NCI-H2196 treated with DMSO at 0.1 percent for 48 hours (cell line): ENCODE data around the gene PGPEP1.
"Not testable (repeated sequence)": the region's sequence is repeated elsewhere in the genome, so short reads cannot be mapped to it uniquely, and the experiment has no call there.

Experiments
- DNase-seq: peaks from one replicate; lab custom pipeline; 2025; ENCODE audit not compliant: unreplicated experiment; lab: John Stamatoyannopoulos, UW

PGPEP1 gene

DNA sequence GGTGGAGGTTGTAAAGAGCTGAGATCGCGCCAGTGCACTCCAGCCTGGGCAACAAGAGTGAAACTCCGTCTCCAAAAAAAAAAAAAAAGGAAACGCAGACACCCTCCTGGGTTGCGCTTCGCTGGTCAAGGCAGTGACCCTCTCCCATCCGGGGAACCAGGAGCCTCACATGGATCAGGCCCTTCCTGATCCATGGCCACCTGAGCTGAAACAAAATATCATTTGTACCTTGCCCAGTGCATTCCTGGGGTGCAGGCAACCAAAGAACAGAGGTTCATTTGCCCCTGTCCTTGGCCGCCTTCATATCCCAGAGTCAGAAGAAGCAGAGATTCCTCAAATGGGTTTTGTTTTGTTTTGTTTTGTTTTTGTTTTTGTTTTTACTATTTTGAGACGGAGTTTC, 9.5 kb upstream of the PGPEP1 start:
- DNase-seq, result no peak

GRCh38 chr19:18332917-18333530, 7.4 kb upstream of the PGPEP1 start:
- no peak for DNase-seq

- DNase-seq, result no peak
Measured at GRCh38 chr19:18333680-18334079, 6.7 kb upstream of the PGPEP1 start.

DNA sequence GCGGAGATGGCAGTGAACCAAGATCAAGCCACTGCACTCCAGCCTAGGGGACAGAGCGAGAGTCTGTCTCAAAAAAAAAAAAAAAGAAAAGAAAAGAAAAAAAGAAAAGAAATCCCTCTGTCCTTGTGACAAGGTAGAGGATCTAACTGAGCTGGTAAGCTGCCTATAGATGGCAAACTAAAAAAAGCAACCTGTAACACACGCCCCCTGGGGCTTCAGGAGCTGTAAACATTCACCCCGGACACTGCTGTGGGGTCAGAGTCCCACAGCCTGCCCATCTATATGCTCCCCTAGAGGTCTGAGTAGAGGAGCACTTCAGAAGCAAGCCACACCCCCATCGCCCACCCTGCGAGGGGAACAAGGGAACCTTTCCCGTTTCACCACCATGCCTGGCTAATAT, 4.3 kb upstream of the PGPEP1 start:
- DNase-seq, result no peak

DNA sequence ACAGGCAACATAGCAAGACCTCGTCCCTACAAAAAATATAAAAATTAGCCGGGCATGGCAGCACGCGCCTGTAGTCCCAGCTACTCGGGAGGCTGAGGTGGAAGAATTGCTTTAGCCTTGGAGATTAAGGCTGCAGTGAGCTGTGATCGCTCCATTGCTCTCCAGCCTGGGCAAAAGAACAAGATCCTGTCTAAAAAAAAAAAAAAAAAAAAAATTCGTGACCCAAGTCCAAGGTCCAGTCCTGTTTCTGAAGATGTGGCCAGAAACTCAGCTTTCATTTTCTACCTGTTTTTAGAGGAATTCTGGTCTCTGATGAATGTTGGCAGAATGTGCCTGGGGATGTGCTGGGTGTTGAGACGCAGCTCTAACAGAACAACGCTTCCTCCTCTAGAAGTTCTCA, 1.9 kb upstream of the PGPEP1 start:
- no peak for DNase-seq

DNA sequence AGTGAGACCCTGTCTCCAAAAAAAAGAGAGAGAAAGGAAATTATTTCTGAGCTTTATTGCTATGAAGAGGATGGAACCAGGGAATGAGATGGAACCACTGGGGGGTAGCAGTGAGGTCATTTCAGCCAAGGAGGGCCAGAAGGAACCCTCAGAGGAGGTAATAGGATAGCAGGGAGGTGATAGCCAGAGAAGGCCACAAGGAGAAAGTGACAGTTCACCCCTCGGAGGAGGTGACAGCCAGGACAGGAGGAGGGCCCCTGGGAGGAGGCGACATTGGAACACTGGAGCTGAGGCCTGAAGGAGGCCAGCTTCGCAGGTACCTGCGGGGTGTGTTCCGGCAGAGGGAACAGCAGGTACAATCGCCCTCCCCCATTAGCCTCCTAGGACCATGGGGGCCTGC, 675 bp upstream of the PGPEP1 start:
- peak; percentile 24 for DNase-seq

GRCh38 chr19:18340990-18341868, 831 bp downstream of the PGPEP1 start:
- no peak for DNase-seq

DNA sequence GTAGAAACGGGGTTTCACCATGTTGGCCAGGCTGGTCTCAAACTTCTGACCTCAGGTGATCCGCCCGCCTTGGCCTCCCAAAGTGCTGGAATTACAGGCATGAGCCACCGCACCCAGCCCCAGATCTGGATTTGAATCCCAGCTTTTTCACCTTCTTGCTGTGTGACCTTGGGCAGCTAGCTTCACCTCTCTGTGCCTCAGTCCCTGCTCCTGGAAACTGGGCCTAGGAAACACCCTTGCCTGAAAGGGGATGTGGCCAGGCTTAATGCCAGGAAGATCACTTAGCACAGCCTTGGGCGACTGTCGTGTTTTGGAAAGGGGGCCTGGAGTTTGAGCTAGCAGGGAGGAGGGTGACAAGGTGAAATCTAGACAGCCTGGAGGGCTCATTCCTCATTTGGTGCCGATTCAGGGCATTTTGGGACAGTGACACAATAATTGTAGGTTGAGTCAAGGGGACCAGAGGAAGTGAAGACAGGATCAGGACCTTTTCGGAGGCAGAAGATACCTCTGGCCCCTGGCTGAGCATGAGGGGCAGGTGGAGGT, 1.8 kb downstream of the PGPEP1 start:
- DNase-seq, result no peak

DNA sequence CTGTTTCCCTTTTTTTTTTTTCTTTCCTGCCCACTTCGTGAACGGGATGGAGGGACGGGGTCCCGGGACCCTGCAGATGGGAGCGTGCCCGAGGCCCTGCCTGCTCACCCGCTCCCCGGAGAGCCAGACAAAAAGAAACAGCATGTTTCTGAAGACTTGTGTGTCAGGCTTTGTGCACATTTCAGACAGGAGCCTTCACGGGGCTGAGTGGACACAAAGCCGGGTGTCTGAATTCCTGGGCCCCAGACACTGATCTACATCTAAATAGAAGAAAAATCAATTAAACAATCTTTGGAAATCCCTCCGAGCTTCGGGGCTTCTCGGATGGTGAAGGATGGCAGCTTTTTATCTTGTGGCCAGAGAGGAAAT, 4.2 kb downstream of the PGPEP1 start:
- no peak for DNase-seq

DNA sequence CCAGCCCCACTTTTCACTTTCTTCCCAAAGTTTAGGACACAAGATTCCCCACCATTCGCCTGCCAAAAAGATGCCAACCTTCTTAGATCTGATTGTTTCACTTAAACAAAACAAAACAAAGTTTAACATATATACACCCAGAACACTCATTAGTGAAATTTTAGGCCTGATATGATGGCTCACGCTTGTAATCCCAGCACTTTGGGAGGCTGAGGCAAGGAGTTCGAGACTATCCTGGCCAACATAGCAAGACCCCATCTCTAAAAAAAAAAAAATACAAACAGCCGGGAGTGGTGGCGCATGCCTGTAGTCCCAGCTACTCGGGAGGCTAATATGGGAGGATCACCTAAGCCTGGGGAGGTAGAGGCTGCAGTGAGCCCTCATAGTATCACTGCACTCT, 4.9 kb downstream of the PGPEP1 start:
- DNase-seq, result no peak

DNA sequence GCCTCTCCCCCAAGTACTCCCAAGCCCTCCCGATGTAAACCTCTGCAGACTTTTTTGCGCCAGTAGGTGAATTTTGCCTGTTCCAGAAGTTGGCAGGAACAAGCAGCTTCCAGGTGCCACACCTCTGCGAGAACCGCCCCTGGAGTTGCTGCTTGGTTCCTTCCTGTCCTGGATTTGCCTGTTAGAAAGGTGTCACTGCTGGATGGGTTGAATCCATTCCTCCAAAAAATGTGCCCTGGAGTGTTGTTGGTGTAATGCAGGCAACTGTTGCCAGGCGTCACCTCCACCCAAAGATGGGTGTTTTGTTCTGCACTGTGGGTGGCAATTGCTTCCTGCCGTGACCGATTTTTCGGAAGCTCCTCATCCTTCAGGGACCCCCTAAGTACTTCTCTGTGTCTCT, 5.7 kb downstream of the PGPEP1 start:
- DNase-seq, result no peak

DNA sequence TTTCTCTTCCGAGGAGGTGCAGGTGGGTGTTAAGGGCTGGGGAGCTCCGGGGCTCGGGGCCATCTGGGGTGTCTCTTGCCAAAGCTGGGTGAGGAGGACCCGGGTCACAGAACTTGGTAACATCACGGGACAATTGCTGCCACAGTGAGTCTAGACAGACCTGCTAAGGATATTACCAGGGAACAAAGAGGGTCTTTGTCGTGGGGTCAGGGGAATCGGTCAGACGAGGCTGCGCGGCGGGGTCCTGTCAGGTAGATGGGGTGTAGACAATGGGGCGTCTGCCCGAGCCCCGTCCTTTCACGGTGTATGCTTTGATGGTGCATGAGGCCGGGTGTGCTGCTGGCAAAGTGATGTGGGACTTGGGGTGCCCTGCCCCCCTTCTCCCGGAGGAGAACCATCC, 7.8 kb downstream of the PGPEP1 start:
- DNase-seq, result no peak

- not testable (repeated sequence) for DNase-seq
Measured at GRCh38 chr19:18348818-18349339, 8.5 kb downstream of the PGPEP1 start.

DNA sequence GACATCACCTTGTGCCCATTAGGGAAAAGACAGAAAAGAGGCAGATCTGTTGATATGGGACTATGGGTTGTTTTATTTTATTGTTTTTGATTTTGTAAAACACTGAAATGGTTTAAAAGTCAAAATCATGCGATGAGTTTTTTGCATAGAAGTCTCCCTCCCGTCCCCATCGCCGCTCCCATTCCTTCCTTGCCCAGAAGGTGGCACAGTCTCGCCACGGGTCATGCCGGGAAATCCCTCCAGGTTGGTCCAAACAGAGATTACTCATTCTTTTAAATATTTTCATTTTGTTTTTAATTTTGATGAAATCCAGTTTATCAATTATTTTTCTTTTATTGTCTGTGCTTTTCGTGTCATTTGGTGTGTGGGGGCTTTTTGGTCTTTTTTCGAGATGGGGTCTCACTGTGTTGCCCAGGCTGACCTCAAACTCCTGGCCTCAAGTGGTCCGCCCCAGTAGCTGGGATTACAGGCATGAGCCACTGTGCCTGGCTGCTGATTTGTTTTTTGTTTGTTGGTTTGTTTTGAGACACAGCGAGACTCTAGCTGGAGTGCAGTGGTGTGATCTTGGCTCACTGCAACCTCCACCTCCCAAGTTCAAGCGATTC, 9.2 kb downstream of the PGPEP1 start:
- DNase-seq, result peak; percentile 17

GRCh38 chr19:18350490-18350889, 10.1 kb downstream of the PGPEP1 start:
- no peak for DNase-seq

GRCh38 chr19:18351544-18351943, 11.1 kb downstream of the PGPEP1 start:
- no peak for DNase-seq

DNA sequence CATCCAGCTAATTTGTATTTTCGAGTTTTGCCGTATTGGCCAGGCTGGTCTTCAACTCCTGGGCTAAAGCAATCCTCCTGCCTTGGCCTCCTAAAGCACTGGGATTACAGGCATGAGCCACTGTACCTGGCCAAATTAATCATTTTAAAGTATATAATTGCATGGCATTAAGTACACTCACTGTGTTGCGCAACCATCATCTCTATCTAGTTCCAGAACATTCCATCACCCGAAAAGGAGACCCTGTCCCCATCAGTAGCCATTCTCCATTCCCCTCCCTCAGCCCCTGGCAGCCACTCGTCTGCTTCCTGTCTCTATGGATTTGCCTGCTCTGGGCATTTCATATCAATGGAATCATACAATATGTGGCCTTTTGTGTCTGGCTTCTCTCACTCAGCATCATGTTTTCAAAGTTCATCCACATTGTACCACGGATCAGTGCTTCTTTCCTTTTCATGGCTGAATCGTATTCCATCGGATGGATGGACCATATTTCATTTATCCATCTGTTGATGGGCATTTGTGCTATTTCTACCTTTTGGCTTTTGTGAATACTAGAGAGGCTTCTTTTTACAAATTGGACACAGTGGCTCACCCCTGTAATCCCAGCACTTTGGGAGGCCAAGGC, 13.1 kb downstream of the PGPEP1 start:
- no peak for DNase-seq

- DNase-seq, result not testable (repeated sequence)
Measured at GRCh38 chr19:18354743-18355142, 14.3 kb downstream of the PGPEP1 start.

GRCh38 chr19:18357041-18357440, 16.6 kb downstream of the PGPEP1 start:
- no peak for DNase-seq

GRCh38 chr19:18361646-18362045, 21.2 kb downstream of the PGPEP1 start:
- DNase-seq, result no peak

DNA sequence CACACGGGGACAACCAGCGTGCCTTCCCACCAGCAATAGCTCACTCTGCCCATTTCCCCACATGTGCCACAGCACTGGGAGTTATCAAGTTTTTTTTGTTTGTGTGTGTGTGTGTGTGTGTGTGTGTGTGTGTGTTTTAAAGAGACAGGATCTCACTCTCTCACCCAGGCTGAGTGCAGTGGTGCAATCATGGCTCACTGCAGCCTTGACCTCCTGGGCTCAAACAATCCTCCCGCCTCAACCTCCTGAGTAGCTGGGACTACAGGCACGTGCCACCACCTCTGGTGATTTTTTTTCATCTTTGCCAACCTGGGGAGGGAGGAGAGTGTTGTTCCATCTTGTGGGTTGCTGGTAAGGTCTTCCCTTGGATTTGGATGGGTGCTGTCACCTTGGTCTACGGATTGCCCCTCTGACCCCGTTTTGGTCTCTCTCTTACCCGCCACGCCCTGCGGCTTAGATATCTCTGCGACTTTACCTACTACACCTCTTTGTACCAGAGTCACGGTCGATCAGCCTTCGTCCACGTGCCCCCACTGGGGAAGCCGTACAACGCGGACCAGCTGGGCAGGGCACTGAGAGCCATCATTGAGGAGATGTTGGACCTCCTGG, 22.6 kb downstream of the PGPEP1 start:
- no peak for DNase-seq
